Stomach (tissue), 9 donors: ENCODE measurements around the gene ZNF879. TPM values are rescaled to one million over a fixed set of nuclear protein-coding genes. Genes with fewer than 3 reads are reported as not detected.

ENCODE experiments used
- DNase-seq, 2 donors: peaks; one replicate each; pipeline versions ENCODE4 v3.0.0 to v3.0.0-alpha.2; 2013 to 2019
- H3K27ac ChIP-seq, 5 donors: fragments of 200-600 bp in 4 of 5; sonication (generic) in 4 of 5; one replicate each; pipeline ENCODE4 v1.5.1; 2013 to 2019; ENCODE audit warnings: mild to moderate bottlenecking in 1 of 5, moderate library complexity in 1 of 5
- H3K27me3 ChIP-seq, 3 donors: fragments of 200-600 bp; sonication (generic); one replicate each; pipeline ENCODE4 v1.5.1; 2017 to 2019; ENCODE audit warnings: mixed run types in 1 of 3
- H3K36me3 ChIP-seq, 4 donors: fragments of 200-600 bp; sonication (generic); 1 replicate in 3 of 4; 2 replicates in 1 of 4; pipeline ENCODE4 v1.5.1; 2016 to 2019
- H3K4me1 ChIP-seq, 4 donors: fragments of 200-600 bp; sonication (generic); one replicate each; pipeline ENCODE4 v1.5.1; 2016 to 2019
- H3K4me3 ChIP-seq, 4 donors: fragments of 200-600 bp; sonication (generic) in 3 of 4; one replicate each; pipeline ENCODE4 v1.5.1; 2016 to 2019; ENCODE audit warnings: mild to moderate bottlenecking in 1 of 4
- H3K9me3 ChIP-seq, 4 donors: fragments of 200-600 bp; sonication (generic); one replicate each; pipeline ENCODE4 v1.5.1; 2016 to 2019
- EP300 ChIP-seq: sonication (generic); formaldehyde crosslinking; IDR thresholded peaks from one replicate; pipeline ENCODE4 v1.6.1; 2017; ENCODE audit warnings: antibody characterized with exemption
- POLR2A ChIP-seq, 4 donors: fragments of 450-650 bp; IDR thresholded peaks; one replicate each; pipeline ENCODE4 v1.6.1; 2016; ENCODE audit warnings: antibody characterized with exemption in 4 of 4, control low read depth in 2 of 4, mild to moderate bottlenecking in 1 of 4, moderate library complexity in 1 of 4
- POLR2AphosphoS5 ChIP-seq, 3 donors: sonication (generic); formaldehyde crosslinking; IDR thresholded peaks; one replicate each; pipeline ENCODE4 v1.6.1; 2016; ENCODE audit warnings: antibody characterized with exemption in 3 of 3
- WGBS, 5 donors: extraction: QIAGEN DNeasy Blood & Tissue Kit in 3 of 5; methylation state at CpG; one replicate each; pipeline versions ENCODE4 v1.1.5 to v1.1.7; 2013 to 2018; 5-methylcytosine and 5-hydroxymethylcytosine counted together
- intact Hi-C: fragments of 100-400 bp; cut with DNase I; formaldehyde crosslinking; loops from one replicate; pipeline ENCODE4 v1.15.1; 2023; ENCODE audit warnings: low total_unique reads
- polyA plus RNA-seq, 3 donors: library from polyadenylated mRNA; stranded (reverse); fragments of 200-250 nt; gene quantifications; one replicate each; pipeline ENCODE4 v1.2.3, GENCODE V29; 2013
- total RNA-seq, 5 donors: library from RNA; depleted of rRNA; stranded (reverse); fragments of >200 nt; gene quantifications; one replicate each; pipeline versions ENCODE4 v1.1.0 to v1.2.3, GENCODE V29; 2014 to 2016
- TF ChIP-seq, protein P1 (sequence below), 7 experiments: fragments of 450-650 bp in 4 of 7; fragments of 200-600 bp in 3 of 7; sonication (generic) in 3 of 7; IDR thresholded peaks; one replicate each; pipeline ENCODE4 v1.5.1; 2016 to 2019; ENCODE audit warnings: antibody characterized with exemption in 7 of 7, control low read depth in 2 of 7, mild to moderate bottlenecking in 1 of 7
- donor health status: healthy with polysubstance abuse.
- donor health status: Bipolar disorder and iron deficiency.
- donor health status: healthy.

Gene ZNF879
- total and polyA plus RNA-seq, 8 donors, result 0.76 to 18.7 (median 3.2) TPM

DNA sequence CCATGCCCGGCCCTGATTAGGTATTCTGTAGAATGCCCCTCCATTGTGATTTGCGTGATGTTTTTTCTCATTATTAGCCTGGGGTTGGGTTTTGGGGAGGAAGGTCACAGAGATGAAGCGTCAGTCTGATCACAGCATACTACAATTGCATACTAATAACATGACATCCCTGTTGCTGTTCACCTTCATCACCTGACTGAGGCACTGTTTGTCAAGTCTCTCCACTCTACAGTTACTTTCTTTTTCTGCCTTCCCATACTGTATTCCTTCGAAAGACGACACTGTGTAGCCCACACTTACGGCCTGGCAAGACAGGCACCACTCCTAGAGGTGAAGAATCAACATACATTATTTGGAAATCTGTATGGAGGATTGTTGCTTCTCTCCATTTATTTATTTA lies 42.1 kb downstream of the ZNF879 start:
- H3K4me3 ChIP-seq, result no peak overlapping the region
- intact Hi-C loops, result no loop called here
- H3K36me3 ChIP-seq, result peaks cover 5 to 86% (median 77%) of the 10 kb centered on the region in 4 donors
- TF ChIP-seq, protein P1, sequence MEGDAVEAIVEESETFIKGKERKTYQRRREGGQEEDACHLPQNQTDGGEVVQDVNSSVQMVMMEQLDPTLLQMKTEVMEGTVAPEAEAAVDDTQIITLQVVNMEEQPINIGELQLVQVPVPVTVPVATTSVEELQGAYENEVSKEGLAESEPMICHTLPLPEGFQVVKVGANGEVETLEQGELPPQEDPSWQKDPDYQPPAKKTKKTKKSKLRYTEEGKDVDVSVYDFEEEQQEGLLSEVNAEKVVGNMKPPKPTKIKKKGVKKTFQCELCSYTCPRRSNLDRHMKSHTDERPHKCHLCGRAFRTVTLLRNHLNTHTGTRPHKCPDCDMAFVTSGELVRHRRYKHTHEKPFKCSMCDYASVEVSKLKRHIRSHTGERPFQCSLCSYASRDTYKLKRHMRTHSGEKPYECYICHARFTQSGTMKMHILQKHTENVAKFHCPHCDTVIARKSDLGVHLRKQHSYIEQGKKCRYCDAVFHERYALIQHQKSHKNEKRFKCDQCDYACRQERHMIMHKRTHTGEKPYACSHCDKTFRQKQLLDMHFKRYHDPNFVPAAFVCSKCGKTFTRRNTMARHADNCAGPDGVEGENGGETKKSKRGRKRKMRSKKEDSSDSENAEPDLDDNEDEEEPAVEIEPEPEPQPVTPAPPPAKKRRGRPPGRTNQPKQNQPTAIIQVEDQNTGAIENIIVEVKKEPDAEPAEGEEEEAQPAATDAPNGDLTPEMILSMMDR (IDR thresholded peaks at IDR 0.05), result no peak
- TF ChIP-seq POLR2AphosphoS5 (IDR thresholded peaks at IDR 0.05), result no peak
- no peak for TF ChIP-seq EP300
- no peak for TF ChIP-seq POLR2A (IDR thresholded peaks at IDR 0.05)
- H3K4me1 ChIP-seq, result peaks cover 9 to 14% (median 12%) of the 10 kb centered on the region in 4 donors
- no peak for DNase-seq
- H3K9me3 ChIP-seq, result peaks cover 29 to 79% (median 58%) of the 10 kb centered on the region in 4 donors
- 95 to 98% (median 97%) methylated on average over 6 of the region's 6 CpGs for WGBS, 5 donors
- no peak overlapping the region for H3K27ac ChIP-seq
- H3K27me3 ChIP-seq, result no peaks in the 10 kb centered on the region

DNA sequence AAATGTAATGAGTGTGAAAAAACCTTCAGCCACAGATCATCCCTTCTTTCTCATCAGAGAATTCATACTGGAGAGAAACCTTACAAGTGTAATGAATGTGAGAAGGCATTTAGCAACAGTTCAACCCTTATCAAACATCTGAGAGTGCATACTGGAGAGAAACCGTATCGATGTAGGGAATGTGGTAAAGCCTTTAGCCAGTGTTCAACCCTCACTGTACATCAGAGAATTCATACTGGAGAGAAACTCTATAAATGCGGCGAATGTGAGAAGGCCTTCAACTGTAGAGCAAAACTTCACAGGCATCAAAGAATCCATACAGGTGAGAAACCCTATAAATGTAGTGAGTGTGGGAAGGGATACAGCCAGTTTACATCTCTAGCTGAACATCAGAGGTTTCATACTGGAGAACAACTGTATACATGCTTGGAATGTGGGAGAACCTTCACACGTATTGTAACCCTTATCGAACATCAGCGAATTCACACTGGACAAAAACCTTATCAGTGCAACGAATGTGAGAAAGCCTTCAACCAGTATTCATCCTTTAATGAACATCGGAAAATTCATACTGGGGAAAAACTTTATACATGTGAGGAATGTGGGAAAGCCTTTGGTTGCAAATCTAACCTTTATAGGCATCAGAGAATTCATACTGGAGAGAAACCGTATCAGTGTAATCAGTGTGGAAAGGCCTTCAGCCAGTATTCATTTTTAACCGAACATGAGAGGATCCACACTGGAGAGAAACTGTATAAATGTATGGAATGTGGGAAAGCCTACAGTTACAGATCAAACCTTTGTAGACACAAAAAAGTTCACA lies 55.8 kb downstream of the ZNF879 start:
- Histone ChIP-seq H3K4me3 (no peak overlapping the region), H3K9me3 (peaks cover 82 to 100% (median 100%) of the 10 kb centered on the region in 4 donors), H3K4me1 (no peaks in the 10 kb centered on the region), H3K27ac (no peak overlapping the region), H3K27me3 (no peaks in the 10 kb centered on the region), H3K36me3 (peaks cover 44 to 88% (median 57%) of the 10 kb centered on the region in 4 donors)
- TF ChIP-seq POLR2AphosphoS5 (IDR thresholded peaks at IDR 0.05) (no peak), EP300 (no peak)
- intact Hi-C loops, result no loop called here
- WGBS, 5 donors, result 96 to 98% (median 97%) methylated on average over 11 of the region's 11 CpGs
- DNase-seq, result no peak

DNA sequence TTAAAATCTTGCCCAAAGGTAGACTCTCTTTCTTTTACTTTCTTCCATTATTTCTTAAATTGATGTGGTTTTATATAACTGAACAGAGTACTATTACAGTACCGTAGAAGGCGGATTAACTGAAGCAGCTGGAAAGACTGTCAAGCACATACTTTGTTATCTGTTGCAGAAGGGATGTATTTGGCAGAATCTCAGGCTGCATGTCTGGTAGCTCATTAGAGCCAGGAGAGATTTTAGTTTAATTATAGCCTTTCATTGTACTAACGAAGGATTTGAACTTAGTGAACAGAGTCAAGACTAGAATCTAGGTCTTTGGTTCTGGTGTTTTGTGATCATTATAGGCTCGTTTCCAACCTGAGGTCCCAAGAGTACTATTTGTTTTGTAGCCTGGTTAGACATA lies 57.1 kb downstream of the ZNF879 start:
- peaks cover 41 to 74% (median 48%) of the 10 kb centered on the region in 4 donors for H3K36me3 ChIP-seq
- no peak for DNase-seq
- no peak overlapping the region for H3K27ac ChIP-seq
- 95 to 97% (median 96%) methylated on average over 4 of the region's 4 CpGs for WGBS, 5 donors
- no peaks in the 10 kb centered on the region for H3K4me1 ChIP-seq
- peaks cover 86 to 100% (median 99%) of the 10 kb centered on the region in 4 donors for H3K9me3 ChIP-seq
- intact Hi-C loops, result no loop called here
- no peaks in the 10 kb centered on the region for H3K27me3 ChIP-seq
- TF ChIP-seq, protein P1 (IDR thresholded peaks at IDR 0.05), result no peak
- TF ChIP-seq EP300, result no peak
- no peak for TF ChIP-seq POLR2A (IDR thresholded peaks at IDR 0.05)
- no peak for TF ChIP-seq POLR2AphosphoS5 (IDR thresholded peaks at IDR 0.05)
- H3K4me3 ChIP-seq, result no peak overlapping the region

Other genes starting within 250 kb of the ZNF879 start
- gene ZNF354B, start 163.9 kb upstream of the ZNF879 start, total RNA-seq, result 10 to 100 TPM in 4 of 5 donors, 1 to 10 TPM in 1; 7.5 to 39.7 (median 23.3) TPM
- 10 to 100 TPM in 1 of 3 donors, 1 to 10 TPM in 2; 2.1 to 10.4 (median 2.7) TPM for gene ZNF354B, start 163.9 kb upstream of the ZNF879 start, polyA plus RNA-seq
- gene ZFP2, start 127.9 kb upstream of the ZNF879 start, total RNA-seq, result 100 to 1,000 TPM in 1 of 5 donors, 1 to 10 TPM in 3, under 1 TPM in 1; 0.87 to 128 (median 1.4) TPM
- 1 to 10 TPM in 2 of 3 donors, under 1 TPM in 1; 1.00 to 1.5 (median 1.2) TPM for gene ZFP2, start 127.9 kb upstream of the ZNF879 start, polyA plus RNA-seq
- gene ZNF454, start 82.6 kb upstream of the ZNF879 start, total RNA-seq, result 10 to 100 TPM in 1 of 5 donors, 1 to 10 TPM in 2, under 1 TPM in 1, not detected in 1; 0.45 to 46.7 (median 3.2) TPM
- gene ZNF454, start 82.6 kb upstream of the ZNF879 start, polyA plus RNA-seq, result under 1 TPM; 0.61 to 0.87 (median 0.80) TPM
- gene GRM6, start 28.5 kb upstream of the ZNF879 start, total RNA-seq, result not detected
- gene GRM6, start 28.5 kb upstream of the ZNF879 start, polyA plus RNA-seq, result not detected
- 10 to 100 TPM in 2 of 5 donors, 1 to 10 TPM in 2, not detected in 1; 1.3 to 13.6 (median 7.7) TPM for gene ZNF354C, start 36.6 kb downstream of the ZNF879 start, total RNA-seq
- 1 to 10 TPM in 2 of 3 donors, under 1 TPM in 1; 0.92 to 1.2 (median 1.1) TPM for gene ZNF354C, start 36.6 kb downstream of the ZNF879 start, polyA plus RNA-seq